Measurements from ENCODE around the gene CABP5. TPM values are rescaled to one million over a fixed set of nuclear protein-coding genes. Genes with fewer than 3 reads are reported as not detected.

The CABP5 gene
- total RNA-seq, 2 donors from 2014 or later, result not detected

GRCh38 chr19:48029431-48029830 lies 14.4 kb downstream of the CABP5 start:
- Histone ChIP-seq H3K36me3 (no peaks in the 10 kb centered on the region), H3K4me1 (ENCODE audit: control insufficient read depth in 1 of 2, low read depth in 2 of 2) (no peaks in the 10 kb centered on the region), H3K9me3 (no peaks in the 10 kb centered on the region), H3K27me3 (replicated peaks; ENCODE audit: insufficient read depth) (no peaks in the 10 kb centered on the region), H3K27ac (no peak overlapping the region), H3K4me3 (no peak overlapping the region)
- no peak for TF ChIP-seq CTCF (IDR thresholded peaks at IDR 0.05)
- DNase-seq (ENCODE audit: low spot score) (no peak), ATAC-seq (ENCODE audit: insufficient number of reproducible peaks, low FRiP score, low read depth) (no peak)

GRCh38 chr19:48025480-48025879 lies 18.4 kb downstream of the CABP5 start:
- no peaks in the 10 kb centered on the region for H3K9me3 ChIP-seq
- no peaks in the 10 kb centered on the region for H3K4me1 ChIP-seq (ENCODE audit: control insufficient read depth in 1 of 2, low read depth in 2 of 2)
- no peak overlapping the region for H3K4me3 ChIP-seq
- H3K27ac ChIP-seq, result no peak overlapping the region
- no peak for TF ChIP-seq CTCF (IDR thresholded peaks at IDR 0.05)
- DNase-seq (ENCODE audit: low spot score) (no peak), ATAC-seq (ENCODE audit: insufficient number of reproducible peaks, low FRiP score, low read depth) (no peak)
- H3K36me3 ChIP-seq, result no peaks in the 10 kb centered on the region
- H3K27me3 ChIP-seq (replicated peaks; ENCODE audit: insufficient read depth), result no peaks in the 10 kb centered on the region

- DNase-seq (ENCODE audit: low spot score) (no peak), ATAC-seq (ENCODE audit: insufficient number of reproducible peaks, low FRiP score, low read depth) (no peak)
- H3K9me3 ChIP-seq, result no peaks in the 10 kb centered on the region
- H3K27ac ChIP-seq, result no peak overlapping the region
- no peaks in the 10 kb centered on the region for H3K4me1 ChIP-seq (ENCODE audit: control insufficient read depth in 1 of 2, low read depth in 2 of 2)
- H3K4me3 ChIP-seq, result no peak overlapping the region
- H3K27me3 ChIP-seq (replicated peaks; ENCODE audit: insufficient read depth), result no peaks in the 10 kb centered on the region
- H3K36me3 ChIP-seq, result no peaks in the 10 kb centered on the region
- TF ChIP-seq CTCF (IDR thresholded peaks at IDR 0.05), result no peak
Measured at GRCh38 chr19:48023518-48023917, 20.4 kb downstream of the CABP5 start.

GRCh38 chr19:48023011-48023410 lies 20.9 kb downstream of the CABP5 start:
- no peak for DNase-seq (ENCODE audit: low spot score)
- Histone ChIP-seq H3K9me3 (no peaks in the 10 kb centered on the region), H3K36me3 (no peaks in the 10 kb centered on the region), H3K27me3 (replicated peaks; ENCODE audit: insufficient read depth) (no peaks in the 10 kb centered on the region), H3K27ac (no peak overlapping the region), H3K4me1 (ENCODE audit: control insufficient read depth in 1 of 2, low read depth in 2 of 2) (no peaks in the 10 kb centered on the region), H3K4me3 (no peak overlapping the region)
- no peak for TF ChIP-seq CTCF (IDR thresholded peaks at IDR 0.05)
- ATAC-seq (ENCODE audit: insufficient number of reproducible peaks, low FRiP score, low read depth), result no peak

GRCh38 chr19:48020686-48021085 lies 23.2 kb downstream of the CABP5 start:
- no peaks in the 10 kb centered on the region for H3K4me1 ChIP-seq (ENCODE audit: control insufficient read depth in 1 of 2, low read depth in 2 of 2)
- no peaks in the 10 kb centered on the region for H3K36me3 ChIP-seq
- TF ChIP-seq CTCF (IDR thresholded peaks at IDR 0.05), result no peak
- no peak for ATAC-seq (ENCODE audit: insufficient number of reproducible peaks, low FRiP score, low read depth)
- DNase-seq (ENCODE audit: low spot score), result no peak
- H3K27ac ChIP-seq, result no peak overlapping the region
- no peaks in the 10 kb centered on the region for H3K27me3 ChIP-seq (replicated peaks; ENCODE audit: insufficient read depth)
- no peak overlapping the region for H3K4me3 ChIP-seq
- no peaks in the 10 kb centered on the region for H3K9me3 ChIP-seq
